T-helper 2 cell (primary cell): ENCODE data around the gene HSPB6.
A peak's percentile ranks its signal among the peaks of the same experiment; 100 is the strongest.

Experiments used
- DNase-seq, 5 experiments: peaks; one replicate each; pipeline versions ENCODE4 v3.0.0 to v3.0.0-alpha.2; 2012 to 2022

HSPB6 gene

DNA sequence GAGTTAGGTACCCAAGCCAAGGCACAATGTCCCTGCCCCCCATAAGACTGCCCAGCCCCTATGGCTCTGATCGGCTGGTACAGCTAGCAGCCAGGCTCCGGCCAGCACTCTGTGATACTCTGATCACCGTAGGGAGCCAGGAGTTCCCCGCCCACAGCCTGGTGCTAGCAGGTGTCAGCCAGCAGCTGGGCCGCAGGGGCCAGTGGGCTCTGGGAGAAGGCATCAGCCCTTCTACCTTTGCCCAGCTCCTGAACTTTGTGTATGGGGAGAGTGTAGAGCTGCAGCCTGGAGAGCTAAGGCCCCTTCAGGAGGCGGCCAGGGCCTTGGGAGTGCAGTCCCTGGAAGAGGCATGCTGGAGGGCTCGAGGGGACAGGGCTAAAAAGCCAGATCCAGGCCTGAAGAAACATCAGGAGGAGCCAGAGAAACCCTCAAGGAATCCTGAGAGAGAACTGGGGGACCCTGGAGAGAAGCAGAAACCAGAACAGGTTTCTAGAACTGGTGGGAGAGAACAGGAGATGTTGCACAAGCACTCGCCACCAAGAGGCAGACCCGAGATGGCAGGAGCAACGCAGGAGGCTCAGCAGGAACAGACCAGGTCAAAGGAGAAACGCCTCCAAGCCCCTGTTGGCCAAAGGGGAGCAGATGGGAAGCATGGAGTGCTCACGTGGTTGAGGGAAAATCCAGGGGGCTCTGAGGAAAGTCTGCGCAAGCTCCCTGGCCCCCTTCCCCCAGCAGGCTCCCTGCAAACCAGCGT is 42.1 kb downstream of the HSPB6 start:
- DNase-seq = peak in 1 of 5 experiments; percentile 59

DNA sequence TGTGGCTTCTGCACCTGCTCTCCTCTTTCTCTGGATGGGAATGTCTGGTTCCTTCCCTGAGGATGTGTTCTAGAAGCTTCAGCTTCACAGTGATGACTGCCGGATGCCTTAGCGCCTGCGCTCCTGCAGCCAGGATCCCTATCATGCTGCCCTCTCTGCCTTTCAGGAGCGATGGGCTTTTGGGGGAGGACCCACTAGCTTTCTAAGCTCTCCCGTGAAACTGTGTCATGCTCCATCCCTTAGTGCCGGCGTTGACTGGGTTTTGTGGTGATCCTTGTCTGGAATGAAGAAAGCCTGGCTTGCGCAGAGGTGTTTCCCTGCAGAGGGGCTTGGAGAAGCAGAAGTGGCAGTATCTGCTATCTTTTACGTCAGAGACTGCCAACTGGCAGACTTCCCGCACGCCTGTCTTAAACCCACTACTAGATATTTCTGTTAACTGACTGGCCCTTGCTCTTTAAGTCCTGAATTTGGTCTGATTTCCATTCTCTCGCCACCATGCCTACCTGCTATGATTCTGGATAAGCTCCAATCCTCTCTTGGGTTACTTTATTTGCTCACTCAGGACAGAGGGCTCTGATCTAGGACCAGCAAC is 42.8 kb downstream of the HSPB6 start:
- DNase-seq = no peak

DNA sequence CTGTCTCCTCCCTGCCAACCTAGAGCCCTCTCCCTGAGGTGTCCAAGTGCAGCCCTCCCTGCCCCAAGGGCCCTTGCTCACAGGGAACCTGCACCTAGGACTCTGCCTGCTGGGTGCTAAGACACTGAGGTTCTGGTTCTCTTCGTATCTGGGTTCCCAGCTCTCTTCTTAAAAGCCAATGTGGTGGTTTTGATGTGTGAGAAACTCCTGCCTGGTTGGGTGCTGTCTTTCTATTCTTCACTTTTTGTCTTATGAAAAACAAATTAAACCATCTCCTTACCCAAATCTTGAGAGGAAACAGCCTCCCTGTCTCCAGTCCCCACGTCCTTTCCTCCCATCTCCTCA is 43.4 kb downstream of the HSPB6 start:
- DNase-seq = no peak

DNA sequence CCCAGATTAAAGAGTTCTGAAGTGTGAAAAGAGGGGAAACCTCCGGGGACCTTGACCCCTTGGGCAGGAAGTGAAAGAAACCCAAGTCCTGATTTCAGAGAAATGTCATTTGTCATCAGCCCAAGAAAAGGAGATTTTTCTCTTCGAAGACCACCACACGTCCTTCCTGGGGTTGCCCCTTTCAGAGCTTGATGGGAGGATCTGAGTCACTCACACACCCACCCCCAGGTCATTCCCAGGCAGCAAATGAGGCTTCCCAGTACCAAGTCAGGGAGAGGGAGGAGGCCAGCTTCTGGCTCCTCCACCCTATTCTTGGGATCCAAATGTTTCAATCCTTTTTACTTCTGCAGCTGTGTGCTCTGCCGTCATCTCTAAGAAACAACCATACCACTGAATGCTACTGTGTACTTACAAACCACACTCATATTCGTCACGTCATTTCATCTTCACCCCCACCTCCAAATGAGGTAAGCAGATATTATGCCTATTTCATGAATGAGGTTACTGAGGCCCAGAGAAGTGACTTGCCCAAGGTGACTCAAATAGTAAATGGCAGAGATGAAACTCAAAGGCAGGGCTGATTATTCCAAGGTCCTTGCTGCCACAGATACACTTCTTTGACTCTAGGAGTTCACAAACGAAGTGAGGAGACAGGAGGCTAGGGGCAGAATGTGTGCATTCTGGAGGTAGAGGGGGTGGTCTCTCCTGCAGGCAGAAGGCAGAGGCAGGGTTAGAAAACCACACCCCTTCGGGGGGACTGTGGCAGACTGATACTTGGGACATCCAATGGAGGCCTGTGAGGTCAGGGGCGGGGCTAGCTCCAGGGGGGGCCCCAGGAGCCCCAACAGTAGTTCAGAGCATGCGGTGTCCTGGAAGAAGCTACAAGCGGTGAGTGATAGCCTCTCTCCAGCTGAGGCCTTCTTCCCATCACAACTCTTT is 44.0 kb downstream of the HSPB6 start:
- peak in 4 of 5 experiments; percentile 37 to 96 (median 48) for DNase-seq

DNA sequence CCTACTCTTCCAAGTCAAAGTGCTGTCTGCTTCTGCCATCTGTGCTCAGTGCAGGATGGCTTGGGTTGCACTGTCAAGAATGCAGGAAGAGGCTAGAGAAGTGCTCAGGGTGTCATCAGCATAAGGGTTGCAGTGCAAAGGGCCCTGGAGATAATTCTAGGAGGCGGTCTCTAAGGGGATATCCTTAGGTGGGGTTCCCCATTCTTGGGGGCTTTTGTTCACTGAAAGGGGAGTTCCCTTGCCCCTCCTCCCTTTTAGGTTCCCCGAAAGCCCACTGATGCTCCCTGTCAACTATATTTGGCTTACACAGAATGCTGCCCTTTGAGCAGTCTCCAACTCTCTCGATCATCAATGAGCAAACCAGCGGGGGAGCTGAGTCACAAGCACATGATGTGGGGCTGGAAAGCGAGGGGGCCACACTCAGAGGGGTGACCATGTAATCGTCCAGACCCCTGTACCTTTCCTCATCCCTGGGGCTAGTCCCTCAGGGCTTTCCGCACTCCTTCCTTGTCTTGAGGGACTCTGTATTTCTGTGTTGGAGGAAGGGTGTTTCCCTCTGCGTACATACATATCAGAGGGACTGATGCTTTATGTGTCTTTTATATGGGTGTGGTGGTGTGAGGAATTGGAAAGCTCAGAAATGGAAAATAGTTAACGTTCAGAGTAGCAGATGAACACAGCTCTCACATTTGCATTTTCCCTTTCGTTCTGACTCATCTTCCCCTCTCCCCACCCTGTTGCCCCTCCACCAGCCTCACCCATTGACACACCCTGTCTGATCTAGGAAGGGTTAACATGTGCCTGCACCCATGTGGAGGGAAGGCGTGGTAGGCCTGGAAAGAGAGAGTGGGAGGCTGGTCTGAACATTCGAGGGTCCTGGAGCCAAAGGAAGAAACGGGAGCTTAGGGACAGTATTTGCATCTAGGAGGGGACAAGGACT is 45.8 kb downstream of the HSPB6 start:
- peak in 2 of 5 experiments; percentile 47 to 88 for DNase-seq

DNA sequence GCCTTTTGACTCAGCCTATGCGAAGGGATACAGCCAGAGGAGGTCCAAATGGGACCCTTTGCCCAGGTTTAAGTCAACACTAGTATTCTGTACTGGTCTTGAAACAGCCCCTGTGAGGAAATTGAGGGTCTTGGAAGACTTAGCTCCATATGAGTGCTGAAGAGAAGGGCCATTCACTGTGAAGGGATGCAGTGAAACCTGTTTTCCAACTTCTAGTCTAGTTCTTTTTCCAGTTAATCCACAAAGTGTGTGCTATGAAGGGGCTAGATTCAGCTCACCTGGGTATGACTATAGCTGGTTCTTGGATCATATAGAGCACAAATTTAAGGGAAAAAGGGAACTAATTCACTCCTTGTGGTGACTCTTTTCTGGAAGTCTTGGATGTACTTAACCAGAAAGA is 48.4 kb downstream of the HSPB6 start:
- no peak for DNase-seq
